Vagina (tissue), 2 donors: ENCODE measurements around the gene TFCP2L1. TPM values are rescaled to one million over a fixed set of nuclear protein-coding genes. Genes with fewer than 3 reads are reported as not detected.

Source experiments
- DNase-seq, 2 donors: peaks; one replicate each; pipeline ENCODE4 v3.0.0-alpha.2; 2017; ENCODE audit errors: extremely low spot score in 2 of 2
- H3K27ac ChIP-seq: fragments of 200-600 bp; sonication (generic); one replicate; pipeline ENCODE4 v1.5.1; 2019
- H3K27me3 ChIP-seq: fragments of 200-600 bp; sonication (generic); one replicate; pipeline ENCODE4 v1.5.1; 2019
- H3K36me3 ChIP-seq, 2 donors: fragments of 200-600 bp; sonication (generic); one replicate each; pipeline ENCODE4 v1.5.1; 2017 to 2019
- H3K4me1 ChIP-seq: fragments of 200-600 bp; sonication (generic); one replicate; pipeline ENCODE4 v1.5.1; 2019
- H3K4me3 ChIP-seq, 2 donors: fragments of 200-600 bp; sonication (generic); 1 replicate in 1 of 2; 2 replicates in 1 of 2; pipeline ENCODE4 v1.5.1; 2016 to 2019
- H3K9me3 ChIP-seq: fragments of 200-600 bp; sonication (generic); one replicate; pipeline ENCODE4 v1.5.1; 2019
- CTCF ChIP-seq, 3 experiments: fragments of 450-650 bp in 2 of 3; fragments of 200-600 bp in 1 of 3; sonication (generic) in 1 of 3; IDR thresholded peaks; one replicate each; pipeline ENCODE4 v1.5.1; 2017 to 2019; ENCODE audit warnings: antibody characterized with exemption in 3 of 3, mild to moderate bottlenecking in 2 of 3, moderate library complexity in 2 of 3
- POLR2A ChIP-seq, 2 donors: fragments of 450-650 bp; IDR thresholded peaks; one replicate each; pipeline ENCODE4 v1.6.1; 2017; ENCODE audit warnings: antibody characterized with exemption in 2 of 2, mild to moderate bottlenecking in 2 of 2, moderate library complexity in 2 of 2
- POLR2AphosphoS5 ChIP-seq, 2 donors: sonication (generic); formaldehyde crosslinking; IDR thresholded peaks; one replicate each; pipeline ENCODE4 v1.9.0; 2017; ENCODE audit warnings: antibody characterized with exemption in 2 of 2, mild to moderate bottlenecking in 2 of 2, low read depth in 1 of 2; ENCODE audit not compliant: insufficient read depth in 1 of 2
- intact Hi-C: fragments of 100-400 bp; cut with DNase I; formaldehyde crosslinking; loops from one replicate; pipeline ENCODE4 v1.15.1; 2023
- total RNA-seq: library from RNA; depleted of rRNA; stranded (reverse); fragments of >200 nt; gene quantifications from one replicate; pipeline ENCODE4 v1.2.3, GENCODE V29; 2016

TFCP2L1 gene
- total RNA-seq, 1 donor from 2014 or later, result 32.7 TPM

GRCh38 chr2:121219866-121220265 lies 65.1 kb downstream of the TFCP2L1 start:
- no peaks in the 10 kb centered on the region for H3K27me3 ChIP-seq
- H3K9me3 ChIP-seq, result no peaks in the 10 kb centered on the region

GRCh38 chr2:121218386-121218938 lies 66.5 kb downstream of the TFCP2L1 start:
- Histone ChIP-seq H3K4me3 (no peak overlapping the region), H3K9me3 (no peaks in the 10 kb centered on the region), H3K27me3 (no peaks in the 10 kb centered on the region), H3K4me1 (no peaks in the 10 kb centered on the region), H3K36me3 (no peaks in the 10 kb centered on the region), H3K27ac (no peak overlapping the region)
- intact Hi-C loops, result no loop called here
- TF ChIP-seq POLR2AphosphoS5 (IDR thresholded peaks at IDR 0.05; ENCODE audit: insufficient read depth in 1 of 2, low read depth in 1 of 2) (no peak), CTCF (IDR thresholded peaks at IDR 0.05) (no peak), POLR2A (IDR thresholded peaks at IDR 0.05) (no peak)
- DNase-seq, result no peak

More at GRCh38 chr2:121219866-121220265, 65.1 kb downstream of the TFCP2L1 start:
- intact Hi-C loops, result no loop called here
- Histone ChIP-seq H3K4me3 (no peak overlapping the region), H3K36me3 (no peaks in the 10 kb centered on the region), H3K27ac (no peak overlapping the region), H3K4me1 (no peaks in the 10 kb centered on the region)
- TF ChIP-seq CTCF (IDR thresholded peaks at IDR 0.05) (no peak), POLR2A (IDR thresholded peaks at IDR 0.05) (no peak), POLR2AphosphoS5 (IDR thresholded peaks at IDR 0.05; ENCODE audit: insufficient read depth in 1 of 2, low read depth in 1 of 2) (no peak)
- DNase-seq, result no peak

DNA sequence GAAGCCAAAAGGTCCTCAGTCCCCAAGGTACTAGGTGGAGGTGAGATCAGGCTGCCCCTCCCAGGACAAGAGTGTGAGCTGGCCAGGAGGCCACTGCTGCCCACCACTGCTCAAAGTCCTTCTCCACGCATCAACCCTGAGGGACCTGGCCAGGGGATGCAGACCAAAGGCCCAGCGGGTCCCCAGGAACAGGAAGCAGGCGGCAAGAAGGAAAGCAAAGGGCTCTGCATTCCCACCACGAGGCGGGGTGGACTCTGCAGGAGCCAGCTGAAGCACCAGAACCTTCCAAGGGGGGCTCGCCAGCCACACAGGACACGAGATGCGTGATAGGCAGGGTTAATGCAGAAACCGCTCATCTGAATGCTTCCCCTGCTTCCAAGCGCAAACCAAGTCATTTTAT lies 67.4 kb downstream of the TFCP2L1 start:
- Histone ChIP-seq H3K27ac (no peak overlapping the region), H3K36me3 (no peaks in the 10 kb centered on the region), H3K9me3 (no peaks in the 10 kb centered on the region), H3K27me3 (no peaks in the 10 kb centered on the region), H3K4me1 (no peaks in the 10 kb centered on the region), H3K4me3 (no peak overlapping the region)
- intact Hi-C loops, result no loop called here
- no peak for DNase-seq
- no peak for TF ChIP-seq POLR2A (IDR thresholded peaks at IDR 0.05)
- no peak for TF ChIP-seq POLR2AphosphoS5 (IDR thresholded peaks at IDR 0.05; ENCODE audit: insufficient read depth in 1 of 2, low read depth in 1 of 2)
- TF ChIP-seq CTCF (IDR thresholded peaks at IDR 0.05), result no peak

DNA sequence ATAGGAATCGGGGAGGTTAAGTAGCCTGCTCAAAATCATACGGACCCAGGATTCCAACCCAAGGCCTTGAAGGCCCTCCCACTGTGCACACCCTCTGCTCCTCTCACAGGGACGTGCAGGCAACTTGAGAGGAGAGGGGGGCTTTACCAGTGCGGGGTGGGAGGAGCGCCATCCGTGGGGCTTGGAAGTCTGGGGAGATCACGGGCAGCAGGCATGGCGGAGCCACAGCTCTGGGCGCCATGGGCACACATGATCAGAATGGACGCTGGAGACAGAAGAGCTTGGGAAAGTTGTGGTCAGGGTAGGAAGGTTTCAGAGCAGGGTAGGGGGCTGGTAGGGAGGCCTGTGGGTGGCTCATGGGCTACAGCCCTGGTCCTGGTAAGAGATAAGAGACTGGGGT lies 70.7 kb downstream of the TFCP2L1 start:
- Histone ChIP-seq H3K27me3 (no peaks in the 10 kb centered on the region), H3K9me3 (no peaks in the 10 kb centered on the region), H3K27ac (no peak overlapping the region), H3K36me3 (no peaks in the 10 kb centered on the region), H3K4me1 (no peaks in the 10 kb centered on the region), H3K4me3 (no peak overlapping the region)
- TF ChIP-seq POLR2A (IDR thresholded peaks at IDR 0.05) (no peak), CTCF (IDR thresholded peaks at IDR 0.05) (no peak), POLR2AphosphoS5 (IDR thresholded peaks at IDR 0.05; ENCODE audit: insufficient read depth in 1 of 2, low read depth in 1 of 2) (no peak)
- no peak for DNase-seq
- intact Hi-C loops, result no loop called here

- intact Hi-C loops, result no loop called here
- Histone ChIP-seq H3K9me3 (no peaks in the 10 kb centered on the region), H3K27me3 (no peaks in the 10 kb centered on the region), H3K27ac (no peak overlapping the region), H3K4me3 (no peak overlapping the region), H3K4me1 (no peaks in the 10 kb centered on the region), H3K36me3 (no peaks in the 10 kb centered on the region)
- no peak for DNase-seq
- TF ChIP-seq POLR2AphosphoS5 (IDR thresholded peaks at IDR 0.05; ENCODE audit: insufficient read depth in 1 of 2, low read depth in 1 of 2) (no peak), POLR2A (IDR thresholded peaks at IDR 0.05) (no peak), CTCF (IDR thresholded peaks at IDR 0.05) (no peak)
These were observed 71.6 kb downstream of the TFCP2L1 start for GRCh38 chr2:121213386-121213785.
